Colonic mucosa (tissue), 4 donors: ENCODE data around the gene ING1. TPM values are rescaled to one million over a fixed set of nuclear protein-coding genes. Genes with fewer than 3 reads are reported as not detected.
"Not testable (repeated sequence)": the region's sequence is repeated elsewhere in the genome, so short reads cannot be mapped to it uniquely, and the experiment has no call there.

Source experiments
- DNase-seq: peaks from one replicate; pipeline ENCODE4 v3.0.0-alpha.2; 2020
- H3K27ac ChIP-seq: fragments of 200-600 bp; one replicate; pipeline ENCODE4 v1.8.0; 2021
- H3K27me3 ChIP-seq: fragments of 200-600 bp; one replicate; pipeline ENCODE4 v1.8.0; 2021
- H3K36me3 ChIP-seq: fragments of 200-600 bp; one replicate; pipeline ENCODE4 v1.8.0; 2021
- H3K4me1 ChIP-seq: fragments of 200-600 bp; one replicate; pipeline ENCODE4 v1.8.0; 2021; ENCODE audit warnings: mild to moderate bottlenecking
- H3K4me3 ChIP-seq: fragments of 200-600 bp; one replicate; pipeline ENCODE4 v1.8.0; 2021
- H3K9ac ChIP-seq, 2 donors: one replicate each; pipeline ENCODE4 v1.7.0; 2013; ENCODE audit warnings: control low read depth in 2 of 2, low read depth in 2 of 2, low read length in 2 of 2
- H3K9me3 ChIP-seq: fragments of 200-600 bp; one replicate; pipeline ENCODE4 v1.8.0; 2021
- intact Hi-C: fragments of 100-400 bp; cut with DNase I; formaldehyde crosslinking; loops from one replicate; pipeline ENCODE4 v1.14.1; 2022
- total RNA-seq, 2 donors: library from RNA; stranded (reverse); fragmentation: NEBNext Ultra II Directional in 1 of 2; extraction: Animal tissue kit (Norgen Biotek cat#: 25700) in 1 of 2; gene quantifications; one replicate each; pipeline ENCODE4 v1.2.1, GENCODE V29; 2021
- TF ChIP-seq, protein P1 (sequence below): fragments of 200-600 bp; IDR thresholded peaks from one replicate; pipeline ENCODE4 v1.8.0; 2022; ENCODE audit warnings: antibody characterized with exemption, mild to moderate bottlenecking
- donor health status: healthy.
- donor health status: DM: no; HTN: no; CAD: no.
- donor health status: DM: no; HTN: no; CAD: no.

ING1 gene
- total RNA-seq, 2 donors from 2014 or later = 17.4 to 17.9 TPM

DNA sequence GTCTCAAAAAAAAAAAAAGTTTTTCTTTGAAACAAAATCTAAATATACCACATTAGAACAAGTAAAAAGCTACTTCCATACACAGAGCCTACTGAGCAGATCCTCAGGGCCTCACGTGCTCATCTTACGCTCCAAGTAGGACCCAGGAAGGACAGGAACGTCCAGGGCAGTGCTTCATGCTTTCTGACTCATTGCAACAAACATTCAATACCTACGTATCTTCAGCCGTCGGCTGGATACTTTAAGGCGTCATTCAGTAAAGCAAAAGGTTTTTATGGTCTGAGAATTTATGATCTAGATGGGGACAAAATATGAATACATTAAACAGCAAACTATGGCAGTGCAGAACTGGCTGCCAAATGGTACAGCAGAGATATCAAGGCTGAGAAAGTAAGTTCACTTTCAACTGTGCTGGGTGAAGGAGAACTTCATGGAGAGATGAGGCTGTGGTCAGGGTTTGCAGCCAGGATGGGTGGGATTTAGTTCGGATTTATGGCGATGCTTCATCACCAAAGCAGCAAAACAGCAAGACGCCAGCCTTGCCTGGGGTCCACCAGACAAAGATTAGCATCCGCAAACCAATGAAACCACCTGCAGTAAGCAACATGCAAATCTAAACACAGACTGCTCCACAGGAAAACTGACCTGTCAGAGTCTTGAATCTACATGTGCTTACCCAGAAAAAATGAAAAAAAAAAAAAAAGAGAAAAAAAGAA lies 28.0 kb upstream of the ING1 start:
- H3K9me3 ChIP-seq = no peaks in the 10 kb centered on the region
- no peaks in the 10 kb centered on the region for H3K4me1 ChIP-seq
- no peak overlapping the region for H3K27ac ChIP-seq
- H3K36me3 ChIP-seq = peaks cover 4% of the 10 kb centered on the region
- intact Hi-C loops = no loop called here
- H3K27me3 ChIP-seq = no peaks in the 10 kb centered on the region
- H3K9ac ChIP-seq = no peak overlapping the region
- no peak for DNase-seq
- no peak overlapping the region for H3K4me3 ChIP-seq
- TF ChIP-seq, protein P1, sequence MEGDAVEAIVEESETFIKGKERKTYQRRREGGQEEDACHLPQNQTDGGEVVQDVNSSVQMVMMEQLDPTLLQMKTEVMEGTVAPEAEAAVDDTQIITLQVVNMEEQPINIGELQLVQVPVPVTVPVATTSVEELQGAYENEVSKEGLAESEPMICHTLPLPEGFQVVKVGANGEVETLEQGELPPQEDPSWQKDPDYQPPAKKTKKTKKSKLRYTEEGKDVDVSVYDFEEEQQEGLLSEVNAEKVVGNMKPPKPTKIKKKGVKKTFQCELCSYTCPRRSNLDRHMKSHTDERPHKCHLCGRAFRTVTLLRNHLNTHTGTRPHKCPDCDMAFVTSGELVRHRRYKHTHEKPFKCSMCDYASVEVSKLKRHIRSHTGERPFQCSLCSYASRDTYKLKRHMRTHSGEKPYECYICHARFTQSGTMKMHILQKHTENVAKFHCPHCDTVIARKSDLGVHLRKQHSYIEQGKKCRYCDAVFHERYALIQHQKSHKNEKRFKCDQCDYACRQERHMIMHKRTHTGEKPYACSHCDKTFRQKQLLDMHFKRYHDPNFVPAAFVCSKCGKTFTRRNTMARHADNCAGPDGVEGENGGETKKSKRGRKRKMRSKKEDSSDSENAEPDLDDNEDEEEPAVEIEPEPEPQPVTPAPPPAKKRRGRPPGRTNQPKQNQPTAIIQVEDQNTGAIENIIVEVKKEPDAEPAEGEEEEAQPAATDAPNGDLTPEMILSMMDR = no peak

DNA sequence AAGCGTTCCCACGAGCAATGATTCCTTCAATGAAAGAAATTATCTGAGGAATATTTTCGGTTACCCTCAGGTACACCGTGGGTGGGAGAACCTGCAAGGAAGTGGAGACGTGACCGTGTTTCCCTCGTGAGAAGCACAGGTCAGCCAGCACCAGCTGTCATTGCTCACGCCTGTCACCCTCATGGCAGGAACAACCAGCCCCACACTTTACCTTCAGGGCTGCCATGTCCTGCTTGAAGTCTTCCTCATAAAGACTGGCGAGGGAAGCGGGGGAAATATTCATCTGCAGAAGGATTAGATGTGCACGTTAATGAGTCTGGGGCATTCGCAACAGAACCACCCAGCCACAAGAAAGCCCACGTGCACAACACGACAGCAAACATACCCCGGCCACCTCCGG lies 25.8 kb upstream of the ING1 start:
- no peak overlapping the region for H3K27ac ChIP-seq
- H3K9me3 ChIP-seq = no peaks in the 10 kb centered on the region
- peaks cover 7% of the 10 kb centered on the region for H3K36me3 ChIP-seq
- H3K4me1 ChIP-seq = no peaks in the 10 kb centered on the region
- no peak overlapping the region for H3K4me3 ChIP-seq
- no peak overlapping the region for H3K9ac ChIP-seq
- TF ChIP-seq, protein P1 = no peak
- intact Hi-C loops = no loop called here
- no peak for DNase-seq
- no peaks in the 10 kb centered on the region for H3K27me3 ChIP-seq

DNA sequence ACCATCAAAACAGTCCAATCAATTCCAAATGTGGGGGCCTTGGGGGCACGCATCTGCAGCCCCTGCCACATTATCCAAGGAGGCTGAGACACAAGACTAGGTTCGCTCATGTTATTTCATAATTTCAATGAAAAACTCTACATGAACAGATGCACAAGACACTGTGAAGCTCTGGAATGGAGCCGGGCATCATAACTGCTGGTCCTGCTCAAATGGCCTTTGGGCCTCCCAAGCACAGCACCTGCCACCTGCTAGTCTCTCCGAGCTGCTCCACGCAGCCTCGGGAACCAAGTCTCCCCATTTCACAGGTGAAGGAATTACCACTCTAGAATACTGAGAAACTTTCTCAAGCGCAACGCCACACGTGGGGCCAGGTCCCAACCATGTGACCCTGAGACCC lies 24.5 kb upstream of the ING1 start:
- Histone ChIP-seq H3K4me1 (no peaks in the 10 kb centered on the region), H3K9ac (no peak overlapping the region), H3K9me3 (no peaks in the 10 kb centered on the region), H3K27me3 (no peaks in the 10 kb centered on the region), H3K27ac (no peak overlapping the region), H3K36me3 (peaks cover 5% of the 10 kb centered on the region), H3K4me3 (no peak overlapping the region)
- TF ChIP-seq, protein P1 = no peak
- intact Hi-C loops = no loop called here
- no peak for DNase-seq

- TF ChIP-seq, protein P1 = no peak
- no peaks in the 10 kb centered on the region for H3K9me3 ChIP-seq
- peaks cover 5% of the 10 kb centered on the region for H3K36me3 ChIP-seq
- no peaks in the 10 kb centered on the region for H3K4me1 ChIP-seq
- no peaks in the 10 kb centered on the region for H3K27me3 ChIP-seq
- intact Hi-C loops = no loop called here
- H3K27ac ChIP-seq = no peak overlapping the region
- H3K4me3 ChIP-seq = no peak overlapping the region
- H3K9ac ChIP-seq = no peak overlapping the region
- DNase-seq = no peak
These were observed 23.8 kb upstream of the ING1 start for GRCh38 chr13:110689711-110690110.

- H3K9me3 ChIP-seq = no peaks in the 10 kb centered on the region
- H3K9ac ChIP-seq = no peak overlapping the region
- H3K4me1 ChIP-seq = no peaks in the 10 kb centered on the region
- H3K4me3 ChIP-seq = no peak overlapping the region
- no peaks in the 10 kb centered on the region for H3K27me3 ChIP-seq
- intact Hi-C loops = no loop called here
- H3K27ac ChIP-seq = no peak overlapping the region
- TF ChIP-seq, protein P1 = no peak
- no peak for DNase-seq
- H3K36me3 ChIP-seq = peaks cover 5% of the 10 kb centered on the region
These were observed 23.0 kb upstream of the ING1 start for GRCh38 chr13:110690516-110690915.

- H3K9ac ChIP-seq, DNase-seq, intact Hi-C loops, H3K27ac ChIP-seq, H3K27me3 ChIP-seq, H3K9me3 ChIP-seq, H3K4me1 ChIP-seq, H3K4me3 ChIP-seq, H3K36me3 ChIP-seq: not testable (repeated sequence)
These were observed 17.7 kb upstream of the ING1 start for GRCh38 chr13:110695774-110696173.
